Neutrophil (primary cell): ENCODE data around the gene CLCA4.

ENCODE experiments used
- H3K27ac ChIP-seq: fragments of 200-600 bp; sonication (generic); 2 replicates; pipeline ENCODE4 v1.5.1; 2016; ENCODE audit warnings: mild to moderate bottlenecking, moderate library complexity
- H3K27me3 ChIP-seq: fragments of 200-600 bp; sonication (generic); 2 replicates; pipeline ENCODE4 v1.6.0; 2016; ENCODE audit warnings: mild to moderate bottlenecking
- H3K36me3 ChIP-seq: fragments of 200-600 bp; sonication (generic); 2 replicates; pipeline ENCODE4 v1.5.1; 2017
- H3K4me1 ChIP-seq, 2 experiments: fragments of 200-600 bp in 1 of 2; sonication (generic) in 1 of 2; 1 replicate in 1 of 2; 2 replicates in 1 of 2; pipeline versions ENCODE4 v1.5.1 to v1.6.1; 2013 to 2016; ENCODE audit warnings: low read depth in 1 of 2, low read length in 1 of 2, mild to moderate bottlenecking in 1 of 2, moderate library complexity in 1 of 2; ENCODE audit not compliant: control insufficient read depth in 1 of 2, insufficient read depth in 1 of 2
- H3K4me3 ChIP-seq, 2 experiments: fragments of 200-600 bp in 1 of 2; sonication (generic) in 1 of 2; 1 replicate in 1 of 2; 2 replicates in 1 of 2; pipeline ENCODE4 v1.5.1; 2013 to 2016; ENCODE audit warnings: low read depth in 1 of 2, low read length in 1 of 2, mild to moderate bottlenecking in 1 of 2, moderate library complexity in 1 of 2
- H3K9me3 ChIP-seq: fragments of 200-600 bp; sonication (generic); 2 replicates; pipeline ENCODE4 v1.5.1; 2016
- CTCF ChIP-seq: fragments of 200-600 bp; sonication (generic); IDR thresholded peaks from 2 replicates; pipeline ENCODE4 v1.5.1; 2016; ENCODE audit warnings: antibody characterized with exemption

Gene CLCA4

GRCh38 chr1:86618358-86618757 lies 71.5 kb downstream of the CLCA4 start:
- no peak overlapping the region for H3K27ac ChIP-seq
- no peaks in the 10 kb centered on the region for H3K36me3 ChIP-seq
- H3K4me1 ChIP-seq: peaks cover 6 to 11% of the 10 kb centered on the region in 2 experiments
- TF ChIP-seq CTCF: no peak
- H3K27me3 ChIP-seq: no peaks in the 10 kb centered on the region
- no peak overlapping the region for H3K4me3 ChIP-seq
- no peaks in the 10 kb centered on the region for H3K9me3 ChIP-seq

GRCh38 chr1:86619313-86619712 lies 72.4 kb downstream of the CLCA4 start:
- H3K9me3 ChIP-seq: no peaks in the 10 kb centered on the region
- H3K27ac ChIP-seq: no peak overlapping the region
- no peaks in the 10 kb centered on the region for H3K36me3 ChIP-seq
- no peak overlapping the region for H3K4me3 ChIP-seq
- H3K4me1 ChIP-seq: peaks cover 6 to 11% of the 10 kb centered on the region in 2 experiments
- H3K27me3 ChIP-seq: no peaks in the 10 kb centered on the region
- TF ChIP-seq CTCF: no peak

- no peak for TF ChIP-seq CTCF
- no peaks in the 10 kb centered on the region for H3K27me3 ChIP-seq
- H3K4me1 ChIP-seq: peaks cover 6 to 11% of the 10 kb centered on the region in 2 experiments
- no peak overlapping the region for H3K27ac ChIP-seq
- H3K9me3 ChIP-seq: no peaks in the 10 kb centered on the region
- H3K36me3 ChIP-seq: no peaks in the 10 kb centered on the region
- no peak overlapping the region for H3K4me3 ChIP-seq
Observed at GRCh38 chr1:86621286-86621685, 74.4 kb downstream of the CLCA4 start.
